ENCODE results near the gene RPH3AL. TPM values are rescaled to one million over a fixed set of nuclear protein-coding genes. Genes with fewer than 3 reads are reported as not detected.
"Not testable (repeated sequence)": the region's sequence is repeated elsewhere in the genome, so short reads cannot be mapped to it uniquely, and the experiment has no call there.

Gene RPH3AL
- total RNA-seq, 4 donors from 2014 or later: 24.3 to 90.5 (median 47.2) TPM

DNA sequence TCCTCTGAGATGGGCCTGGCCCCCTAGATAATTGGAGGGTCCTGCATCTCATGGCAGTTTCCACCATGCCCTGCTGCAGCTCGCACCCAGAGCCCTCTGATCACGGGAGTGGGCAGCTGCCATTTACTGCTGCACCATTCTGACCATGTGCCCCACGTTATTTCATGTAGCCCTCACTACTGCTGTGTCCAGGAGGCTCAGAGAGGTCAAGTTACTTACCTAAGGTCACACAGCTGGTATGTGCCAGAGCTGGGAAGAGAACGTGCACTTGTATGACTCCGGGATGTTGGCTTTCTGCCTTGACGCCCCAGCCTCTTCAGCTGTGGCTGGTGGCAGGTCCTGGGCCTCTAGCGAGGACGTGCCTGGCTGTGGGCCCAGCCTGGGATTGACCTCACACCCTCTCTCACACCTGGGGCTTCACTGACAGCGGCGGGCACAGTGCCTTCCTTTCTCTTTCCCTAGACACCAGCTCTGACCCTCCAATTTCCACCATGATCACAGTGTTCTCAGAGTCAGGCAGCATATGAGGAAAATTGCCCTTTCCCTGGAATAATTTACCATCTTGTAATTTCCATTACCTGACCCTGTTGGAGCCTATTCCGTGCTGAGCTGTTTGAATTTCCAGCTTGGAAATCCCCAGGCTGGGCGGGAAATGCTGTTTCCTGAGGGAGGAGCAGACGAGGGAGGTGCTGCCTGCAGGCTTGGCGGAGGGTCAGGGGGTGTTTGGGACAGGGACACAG lies 152.6 kb downstream of the RPH3AL start:
- intact Hi-C loops (cut with DNase I; ENCODE audit: low total_unique reads) (loop anchor here (2.0 kb wide), 1 partner anchor 23 kb away; no protein-coding TSS in a partner anchor), in situ Hi-C loops (cut with MboI; ENCODE audit: low pct_ligation_motif_present in 1 of 4, low pct_unique_long_range_greater_than_20kb in 1 of 4, low sequenced_read_pairs in 3 of 4) (no loop called here)
- no peak for DNase-seq
- TF ChIP-seq EP300 (IDR thresholded peaks at IDR 0.05; ENCODE audit: low read depth) (no peak), POLR2AphosphoS5 (IDR thresholded peaks at IDR 0.05) (no peak), POLR2A (IDR thresholded peaks at IDR 0.05) (no peak)
- TF ChIP-seq, protein P1, sequence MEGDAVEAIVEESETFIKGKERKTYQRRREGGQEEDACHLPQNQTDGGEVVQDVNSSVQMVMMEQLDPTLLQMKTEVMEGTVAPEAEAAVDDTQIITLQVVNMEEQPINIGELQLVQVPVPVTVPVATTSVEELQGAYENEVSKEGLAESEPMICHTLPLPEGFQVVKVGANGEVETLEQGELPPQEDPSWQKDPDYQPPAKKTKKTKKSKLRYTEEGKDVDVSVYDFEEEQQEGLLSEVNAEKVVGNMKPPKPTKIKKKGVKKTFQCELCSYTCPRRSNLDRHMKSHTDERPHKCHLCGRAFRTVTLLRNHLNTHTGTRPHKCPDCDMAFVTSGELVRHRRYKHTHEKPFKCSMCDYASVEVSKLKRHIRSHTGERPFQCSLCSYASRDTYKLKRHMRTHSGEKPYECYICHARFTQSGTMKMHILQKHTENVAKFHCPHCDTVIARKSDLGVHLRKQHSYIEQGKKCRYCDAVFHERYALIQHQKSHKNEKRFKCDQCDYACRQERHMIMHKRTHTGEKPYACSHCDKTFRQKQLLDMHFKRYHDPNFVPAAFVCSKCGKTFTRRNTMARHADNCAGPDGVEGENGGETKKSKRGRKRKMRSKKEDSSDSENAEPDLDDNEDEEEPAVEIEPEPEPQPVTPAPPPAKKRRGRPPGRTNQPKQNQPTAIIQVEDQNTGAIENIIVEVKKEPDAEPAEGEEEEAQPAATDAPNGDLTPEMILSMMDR (IDR thresholded peaks at IDR 0.05): no peak
- H3K4me1 ChIP-seq: peaks cover 0 to 9% (median 0%) of the 10 kb centered on the region in 4 donors
- no peaks in the 10 kb centered on the region for H3K9me3 ChIP-seq
- H3K27me3 ChIP-seq: peaks cover 16% of the 10 kb centered on the region
- no peaks in the 10 kb centered on the region for H3K36me3 ChIP-seq
- no peak overlapping the region for H3K4me3 ChIP-seq
- WGBS, 2 donors (ENCODE audit: low coverage in 1 of 2): 19 to 34% methylated on average over 5 to 14 of the region's 14 CpGs
- H3K27ac ChIP-seq: no peak overlapping the region

DNA sequence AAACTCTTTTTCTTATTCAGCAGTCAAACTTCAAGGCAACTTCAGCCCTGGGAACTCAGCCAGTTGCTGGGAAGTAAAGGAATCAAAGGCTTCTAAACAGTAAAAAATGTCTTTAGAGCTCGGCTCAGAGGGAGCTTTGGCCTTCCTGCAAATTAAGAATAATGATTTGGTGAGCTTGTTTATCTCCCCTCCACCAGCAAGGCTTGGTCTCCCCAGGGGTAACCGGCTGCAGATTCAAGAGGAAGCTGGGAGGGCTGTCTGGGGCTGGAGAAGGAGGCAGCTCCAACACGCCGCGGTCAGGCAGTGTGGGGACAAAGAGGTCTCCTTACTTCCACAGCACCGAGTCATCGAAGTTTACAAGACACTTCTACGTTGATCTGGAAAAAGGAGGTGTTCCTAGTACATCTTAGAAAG lies 153.4 kb downstream of the RPH3AL start:
- Histone ChIP-seq H3K4me3 (no peak overlapping the region), H3K27ac (no peak overlapping the region), H3K4me1 (peaks cover 0 to 13% (median 0%) of the 10 kb centered on the region in 4 donors), H3K27me3 (peaks cover 16% of the 10 kb centered on the region), H3K9me3 (no peaks in the 10 kb centered on the region), H3K36me3 (no peaks in the 10 kb centered on the region)
- WGBS, 2 donors (ENCODE audit: low coverage in 1 of 2): 14% methylated on average over 8 of the region's 8 CpGs; no CpG with 5 or more reads in 1 of the 2 donors
- TF ChIP-seq POLR2AphosphoS5 (IDR thresholded peaks at IDR 0.05) (no peak), EP300 (IDR thresholded peaks at IDR 0.05; ENCODE audit: low read depth) (no peak), POLR2A (IDR thresholded peaks at IDR 0.05) (no peak)
- TF ChIP-seq, protein P1 (IDR thresholded peaks at IDR 0.05): no peak
- DNase-seq: no peak
- intact Hi-C loops (cut with DNase I; ENCODE audit: low total_unique reads) (no loop called here), in situ Hi-C loops (cut with MboI; ENCODE audit: low pct_ligation_motif_present in 1 of 4, low pct_unique_long_range_greater_than_20kb in 1 of 4, low sequenced_read_pairs in 3 of 4) (no loop called here)

DNA sequence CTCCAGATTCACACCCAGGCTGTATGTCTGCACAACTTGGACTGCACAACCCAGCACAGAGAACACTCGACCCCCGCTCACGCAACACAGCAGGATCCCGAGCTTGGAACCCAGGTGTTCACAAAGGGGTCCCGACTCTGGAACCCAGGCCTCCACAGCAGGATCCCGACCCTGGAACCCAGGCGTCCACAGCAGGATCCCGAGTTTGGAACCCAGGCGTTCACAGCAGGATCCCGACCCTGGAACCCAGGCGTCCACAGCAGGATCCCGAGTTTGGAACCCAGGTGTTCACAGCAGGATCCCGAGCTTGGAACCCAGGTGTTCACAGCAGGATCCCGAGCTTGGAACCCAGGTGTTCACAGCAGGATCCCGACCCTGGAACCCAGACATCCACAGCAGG lies 154.4 kb downstream of the RPH3AL start:
- intact Hi-C loops (cut with DNase I; ENCODE audit: low total_unique reads): not testable (repeated sequence)

DNA sequence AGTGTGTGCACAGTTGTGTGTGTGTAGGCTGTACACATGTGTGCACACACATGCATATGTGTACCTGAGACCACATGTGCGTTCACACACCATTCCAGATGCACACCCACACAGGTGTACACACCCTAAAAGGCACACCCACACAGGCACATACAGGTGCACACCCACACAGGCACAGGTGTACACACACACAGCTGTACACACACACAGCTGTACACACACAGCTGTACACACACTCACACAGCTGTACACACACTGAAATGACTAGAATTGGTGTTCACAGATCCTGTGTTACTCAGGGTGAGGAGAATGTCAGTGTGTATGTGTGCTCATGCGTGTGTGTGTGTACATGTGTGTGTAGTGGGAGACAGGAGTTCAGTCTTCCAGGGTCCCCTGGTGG lies 155.3 kb downstream of the RPH3AL start:
- Histone ChIP-seq H3K27ac (no peak overlapping the region), H3K36me3 (no peaks in the 10 kb centered on the region), H3K4me1 (peaks cover 0 to 13% (median 0%) of the 10 kb centered on the region in 4 donors), H3K9me3 (no peaks in the 10 kb centered on the region), H3K27me3 (peaks cover 16% of the 10 kb centered on the region), H3K4me3 (no peak overlapping the region)
- in situ Hi-C loops (cut with MboI; ENCODE audit: low pct_ligation_motif_present in 1 of 4, low pct_unique_long_range_greater_than_20kb in 1 of 4, low sequenced_read_pairs in 3 of 4) (no loop called here), intact Hi-C loops (cut with DNase I; ENCODE audit: low total_unique reads) (no loop called here)
- WGBS, 2 donors (ENCODE audit: low coverage in 1 of 2): 81% methylated on average over 2 of the region's 2 CpGs; no CpG with 5 or more reads in 1 of the 2 donors
- TF ChIP-seq, protein P1 (IDR thresholded peaks at IDR 0.05): no peak
- TF ChIP-seq POLR2AphosphoS5 (IDR thresholded peaks at IDR 0.05): no peak
- TF ChIP-seq EP300 (IDR thresholded peaks at IDR 0.05; ENCODE audit: low read depth): no peak
- no peak for TF ChIP-seq POLR2A (IDR thresholded peaks at IDR 0.05)
- no peak for DNase-seq

More for the DNA sequence above, 154.4 kb downstream of the RPH3AL start:
- 86% methylated on average over 15 of the region's 15 CpGs; no CpG with 5 or more reads in 1 of the 2 donors for WGBS, 2 donors (ENCODE audit: low coverage in 1 of 2)
- DNase-seq; in situ Hi-C loops (cut with MboI; ENCODE audit: low pct_ligation_motif_present in 1 of 4, low pct_unique_long_range_greater_than_20kb in 1 of 4, low sequenced_read_pairs in 3 of 4); H3K9me3 ChIP-seq; H3K4me3 ChIP-seq; H3K27ac ChIP-seq; H3K36me3 ChIP-seq: not testable (repeated sequence)
- Histone ChIP-seq H3K4me1 (peaks cover 0 to 13% (median 0%) of the 10 kb centered on the region in 4 donors), H3K27me3 (peaks cover 16% of the 10 kb centered on the region)

Measured in transverse colon (tissue), 4 donors.